Uterus (tissue), 2 donors: ENCODE results near the gene CCDC120.

Experiments used
- POLR2A ChIP-seq, 2 donors: fragments of 450-650 bp; IDR thresholded peaks; one replicate each; pipeline ENCODE4 v1.6.1; 2016; ENCODE audit warnings: antibody characterized with exemption in 2 of 2, mild to moderate bottlenecking in 1 of 2, moderate library complexity in 1 of 2
- TF ChIP-seq, protein P1 (sequence below), 4 experiments: fragments of 200-600 bp in 2 of 4; fragments of 450-650 bp in 2 of 4; sonication (generic) in 2 of 4; IDR thresholded peaks; one replicate each; pipeline ENCODE4 v1.5.1; 2016 to 2019; ENCODE audit warnings: antibody characterized with exemption in 4 of 4, mild to moderate bottlenecking in 2 of 4, moderate library complexity in 1 of 4

DNA sequence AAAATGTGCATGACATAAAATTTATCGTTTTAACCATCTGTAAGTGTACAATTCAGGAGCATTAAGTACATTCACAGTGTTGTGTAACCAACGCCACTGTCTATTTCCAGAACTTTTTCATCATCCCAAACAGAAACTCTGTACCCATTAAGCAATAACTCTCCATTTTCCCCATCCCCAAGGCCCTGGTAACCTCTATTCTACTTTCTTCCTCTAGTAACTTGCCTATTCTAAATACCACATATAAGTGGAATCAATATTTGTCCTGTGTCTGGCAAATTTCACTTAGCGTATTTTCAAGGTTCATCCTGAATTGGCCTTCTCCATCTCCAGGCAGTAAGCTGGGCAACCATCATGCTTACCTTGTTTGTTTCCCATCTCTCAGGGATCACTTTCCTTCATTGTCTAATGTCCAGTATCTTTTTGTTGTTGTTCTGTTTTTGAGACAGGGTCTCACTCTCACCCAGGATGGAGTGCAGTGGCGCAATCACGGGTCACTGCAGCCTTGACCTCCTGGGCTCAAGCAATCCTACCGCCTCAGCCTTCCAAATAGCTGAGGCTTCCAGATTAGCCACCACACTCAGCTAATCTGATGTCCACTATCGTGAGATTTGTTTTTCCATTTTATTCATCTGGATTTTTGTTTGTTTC is 39.1 kb upstream of the CCDC120 start:
- TF ChIP-seq POLR2A (IDR thresholded peaks at IDR 0.05) = no peak
- TF ChIP-seq, protein P1, sequence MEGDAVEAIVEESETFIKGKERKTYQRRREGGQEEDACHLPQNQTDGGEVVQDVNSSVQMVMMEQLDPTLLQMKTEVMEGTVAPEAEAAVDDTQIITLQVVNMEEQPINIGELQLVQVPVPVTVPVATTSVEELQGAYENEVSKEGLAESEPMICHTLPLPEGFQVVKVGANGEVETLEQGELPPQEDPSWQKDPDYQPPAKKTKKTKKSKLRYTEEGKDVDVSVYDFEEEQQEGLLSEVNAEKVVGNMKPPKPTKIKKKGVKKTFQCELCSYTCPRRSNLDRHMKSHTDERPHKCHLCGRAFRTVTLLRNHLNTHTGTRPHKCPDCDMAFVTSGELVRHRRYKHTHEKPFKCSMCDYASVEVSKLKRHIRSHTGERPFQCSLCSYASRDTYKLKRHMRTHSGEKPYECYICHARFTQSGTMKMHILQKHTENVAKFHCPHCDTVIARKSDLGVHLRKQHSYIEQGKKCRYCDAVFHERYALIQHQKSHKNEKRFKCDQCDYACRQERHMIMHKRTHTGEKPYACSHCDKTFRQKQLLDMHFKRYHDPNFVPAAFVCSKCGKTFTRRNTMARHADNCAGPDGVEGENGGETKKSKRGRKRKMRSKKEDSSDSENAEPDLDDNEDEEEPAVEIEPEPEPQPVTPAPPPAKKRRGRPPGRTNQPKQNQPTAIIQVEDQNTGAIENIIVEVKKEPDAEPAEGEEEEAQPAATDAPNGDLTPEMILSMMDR (IDR thresholded peaks at IDR 0.05) = no peak
